GM12801 (cell line): ENCODE measurements around the gene SAMD13.

ENCODE experiments used
- TF ChIP-seq, protein P1 (sequence below): IDR thresholded peaks from one replicate; pipeline ENCODE4 v1.5.1; 2011; ENCODE audit warnings: control low read depth; ENCODE audit not compliant: insufficient read length; ENCODE audit errors: extremely low read depth

SAMD13 gene

GRCh38 chr1:84298328-84298683, 3.2 kb upstream of the SAMD13 start:
- TF ChIP-seq, protein P1, sequence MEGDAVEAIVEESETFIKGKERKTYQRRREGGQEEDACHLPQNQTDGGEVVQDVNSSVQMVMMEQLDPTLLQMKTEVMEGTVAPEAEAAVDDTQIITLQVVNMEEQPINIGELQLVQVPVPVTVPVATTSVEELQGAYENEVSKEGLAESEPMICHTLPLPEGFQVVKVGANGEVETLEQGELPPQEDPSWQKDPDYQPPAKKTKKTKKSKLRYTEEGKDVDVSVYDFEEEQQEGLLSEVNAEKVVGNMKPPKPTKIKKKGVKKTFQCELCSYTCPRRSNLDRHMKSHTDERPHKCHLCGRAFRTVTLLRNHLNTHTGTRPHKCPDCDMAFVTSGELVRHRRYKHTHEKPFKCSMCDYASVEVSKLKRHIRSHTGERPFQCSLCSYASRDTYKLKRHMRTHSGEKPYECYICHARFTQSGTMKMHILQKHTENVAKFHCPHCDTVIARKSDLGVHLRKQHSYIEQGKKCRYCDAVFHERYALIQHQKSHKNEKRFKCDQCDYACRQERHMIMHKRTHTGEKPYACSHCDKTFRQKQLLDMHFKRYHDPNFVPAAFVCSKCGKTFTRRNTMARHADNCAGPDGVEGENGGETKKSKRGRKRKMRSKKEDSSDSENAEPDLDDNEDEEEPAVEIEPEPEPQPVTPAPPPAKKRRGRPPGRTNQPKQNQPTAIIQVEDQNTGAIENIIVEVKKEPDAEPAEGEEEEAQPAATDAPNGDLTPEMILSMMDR: no peak

DNA sequence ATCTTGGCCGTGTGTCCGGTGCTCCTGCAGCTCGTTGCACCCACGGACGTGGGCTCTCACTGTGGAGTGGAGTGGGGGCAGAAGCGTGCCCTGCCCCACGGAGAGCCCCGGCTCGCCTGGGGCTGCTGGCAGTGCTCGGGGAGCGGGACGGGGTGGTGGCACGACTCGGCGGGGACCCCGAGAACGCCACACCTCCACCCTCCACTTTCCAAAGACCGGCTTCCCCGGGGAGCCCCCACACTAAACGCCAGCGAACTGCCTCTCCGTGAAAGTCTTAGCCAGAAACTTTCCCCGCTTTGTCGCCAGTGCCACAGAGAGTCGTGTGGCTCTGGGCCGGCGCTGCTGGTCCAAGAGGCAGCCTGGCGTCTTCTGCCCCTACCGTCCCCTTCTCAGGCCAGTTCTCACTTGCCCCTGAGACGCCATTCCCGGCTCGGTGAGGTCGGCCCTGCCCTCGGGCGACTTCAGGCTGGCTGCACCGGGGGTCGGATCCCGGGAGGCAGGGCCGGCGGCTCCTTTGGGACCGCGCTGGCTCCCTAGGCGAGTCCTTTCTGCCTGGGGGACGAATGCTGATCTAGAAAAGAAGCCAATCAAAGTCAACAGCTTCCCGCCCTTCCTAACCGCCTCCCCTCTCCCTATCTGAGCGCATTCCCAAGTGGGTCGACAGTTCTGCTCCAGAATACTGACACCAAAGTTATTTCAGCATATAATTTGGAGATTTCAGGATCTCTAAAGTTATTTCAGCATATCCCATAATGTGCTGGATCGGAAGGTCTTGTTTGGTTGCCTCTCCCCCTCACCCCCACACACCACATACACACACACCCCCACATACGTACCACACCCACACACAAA, 2.6 kb upstream of the SAMD13 start:
- TF ChIP-seq, protein P1: no peak

- TF ChIP-seq, protein P1: no peak
These were observed 1.9 kb upstream of the SAMD13 start for GRCh38 chr1:84299536-84300170.

DNA sequence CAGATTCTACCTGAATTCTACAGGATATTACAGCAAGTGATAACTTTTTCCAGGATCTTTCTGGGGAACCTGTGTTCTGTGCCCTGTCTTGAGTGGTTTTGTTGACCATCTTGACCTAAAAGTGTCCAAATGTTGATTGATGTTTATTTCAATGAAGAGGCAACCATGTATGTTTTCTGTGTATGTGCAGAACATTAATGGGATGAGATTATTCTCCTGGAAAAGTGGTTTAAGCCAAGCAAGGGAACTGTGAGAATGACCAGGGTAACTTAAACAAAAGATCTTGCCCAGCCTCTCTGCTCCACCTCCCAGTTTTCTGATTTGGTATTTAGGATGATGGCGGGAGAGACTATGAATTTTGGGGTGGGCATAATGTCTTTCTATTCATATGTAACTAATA, 1.0 kb upstream of the SAMD13 start:
- TF ChIP-seq, protein P1: no peak

GRCh38 chr1:84301785-84302385, 377 bp downstream of the SAMD13 start:
- TF ChIP-seq, protein P1: no peak

DNA sequence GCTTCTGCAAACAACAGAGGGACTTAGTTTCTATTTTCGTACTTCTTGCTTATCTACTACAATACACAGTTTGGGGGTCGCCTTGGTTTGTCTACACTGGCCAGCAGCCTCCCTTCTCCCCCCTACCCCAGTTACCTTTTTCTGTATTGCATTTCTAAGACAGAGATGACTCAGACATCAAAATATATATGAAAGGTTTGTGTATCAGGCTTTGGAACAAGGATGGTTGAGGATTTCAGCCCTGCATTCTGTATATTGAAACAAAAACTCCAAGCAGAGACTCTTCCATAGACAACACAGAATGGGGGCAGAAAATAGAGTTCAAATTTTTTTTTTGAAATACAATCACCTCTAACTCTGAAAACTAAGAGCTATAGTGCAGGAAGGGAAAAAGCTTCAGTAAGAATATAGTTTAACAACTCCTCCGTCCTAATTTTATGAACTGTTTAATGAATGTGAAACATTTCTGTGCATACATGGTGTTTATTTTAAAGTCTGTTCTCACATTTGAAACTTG, 1.9 kb downstream of the SAMD13 start:
- TF ChIP-seq, protein P1: no peak

GRCh38 chr1:84307398-84307797, 5.9 kb downstream of the SAMD13 start:
- TF ChIP-seq, protein P1: no peak
